Fibroblast of lung (primary cell): Measurements from ENCODE around the gene NMU.

Experiments
- EZH2 ChIP-seq: IDR thresholded peaks from 2 replicates; pipeline ENCODE4 v1.5.1; 2012; ENCODE audit warnings: low read length, control low read depth, mild to moderate bottlenecking; ENCODE audit errors: missing control alignments
- TF ChIP-seq, protein P1 (sequence below), 2 donors: IDR thresholded peaks in 1 of 2; conservative IDR thresholded peaks in 1 of 2; 1 replicate in 1 of 2; 2 replicates in 1 of 2; pipeline ENCODE4 v1.5.1; 2011 to 2012; ENCODE audit warnings: low read length in 2 of 2, control low read depth in 1 of 2, inconsistent platforms in 1 of 2, low read depth in 1 of 2, mild to moderate bottlenecking in 1 of 2

- TF ChIP-seq, protein P1, sequence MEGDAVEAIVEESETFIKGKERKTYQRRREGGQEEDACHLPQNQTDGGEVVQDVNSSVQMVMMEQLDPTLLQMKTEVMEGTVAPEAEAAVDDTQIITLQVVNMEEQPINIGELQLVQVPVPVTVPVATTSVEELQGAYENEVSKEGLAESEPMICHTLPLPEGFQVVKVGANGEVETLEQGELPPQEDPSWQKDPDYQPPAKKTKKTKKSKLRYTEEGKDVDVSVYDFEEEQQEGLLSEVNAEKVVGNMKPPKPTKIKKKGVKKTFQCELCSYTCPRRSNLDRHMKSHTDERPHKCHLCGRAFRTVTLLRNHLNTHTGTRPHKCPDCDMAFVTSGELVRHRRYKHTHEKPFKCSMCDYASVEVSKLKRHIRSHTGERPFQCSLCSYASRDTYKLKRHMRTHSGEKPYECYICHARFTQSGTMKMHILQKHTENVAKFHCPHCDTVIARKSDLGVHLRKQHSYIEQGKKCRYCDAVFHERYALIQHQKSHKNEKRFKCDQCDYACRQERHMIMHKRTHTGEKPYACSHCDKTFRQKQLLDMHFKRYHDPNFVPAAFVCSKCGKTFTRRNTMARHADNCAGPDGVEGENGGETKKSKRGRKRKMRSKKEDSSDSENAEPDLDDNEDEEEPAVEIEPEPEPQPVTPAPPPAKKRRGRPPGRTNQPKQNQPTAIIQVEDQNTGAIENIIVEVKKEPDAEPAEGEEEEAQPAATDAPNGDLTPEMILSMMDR (conservative IDR thresholded peaks at IDR 0.05 in 1 of 2, IDR thresholded peaks at IDR 0.05 in 1 of 2; ENCODE audit: low read depth in 1 of 2, low read length in 2 of 2), result no peak
- no peak for TF ChIP-seq EZH2
Measured at GRCh38 chr4:55574252-55574651, 61.8 kb downstream of the NMU start.
